Aorta (tissue), 5 donors: ENCODE results near the gene TSPEAR. TPM values are rescaled to one million over a fixed set of nuclear protein-coding genes. Genes with fewer than 3 reads are reported as not detected.
A peak's percentile ranks its signal among the peaks of the same experiment; 100 is the strongest.

Experiments
- ATAC-seq: fragments of 200-7000 bp; cut with Tn5 transposase; one replicate; pipeline ENCODE4 v1.9.1; 2022; ENCODE audit warnings: moderate library complexity; ENCODE audit not compliant: low FRiP score
- DNase-seq, 2 donors: peaks; one replicate each; pipeline ENCODE4 v3.0.0-alpha.2; 2020
- H3K27ac ChIP-seq, 2 donors: one replicate each; pipeline ENCODE4 v1.5.1; 2013; ENCODE audit warnings: low read length in 2 of 2, mild to moderate bottlenecking in 2 of 2, moderate library complexity in 2 of 2, control low read depth in 1 of 2, inconsistent platforms in 1 of 2, low read depth in 1 of 2
- H3K27me3 ChIP-seq, 2 donors: one replicate each; pipeline ENCODE4 v1.6.1; 2013; ENCODE audit warnings: control low read depth in 1 of 2, low read length in 1 of 2, mild to moderate bottlenecking in 1 of 2, moderate library complexity in 1 of 2; ENCODE audit not compliant: insufficient read depth in 2 of 2, control insufficient read depth in 1 of 2
- H3K36me3 ChIP-seq, 2 donors: one replicate each; pipeline ENCODE4 v1.6.1; 2013; ENCODE audit warnings: control low read depth in 1 of 2, low read length in 1 of 2, mild to moderate bottlenecking in 1 of 2; ENCODE audit not compliant: insufficient read depth in 2 of 2, control insufficient read depth in 1 of 2
- H3K4me1 ChIP-seq, 2 donors: one replicate each; pipeline ENCODE4 v1.6.1; 2013; ENCODE audit warnings: low read length in 2 of 2, control low read depth in 1 of 2, mild to moderate bottlenecking in 1 of 2, moderate library complexity in 1 of 2; ENCODE audit not compliant: insufficient read depth in 2 of 2, control insufficient read depth in 1 of 2
- H3K4me3 ChIP-seq, 2 donors: one replicate each; pipeline ENCODE4 v1.5.1; 2013; ENCODE audit warnings: low read length in 2 of 2, control low read depth in 1 of 2, mild to moderate bottlenecking in 1 of 2
- H3K9me3 ChIP-seq: one replicate; pipeline ENCODE4 v1.6.1; 2013; ENCODE audit warnings: mild to moderate bottlenecking, low read length; ENCODE audit not compliant: control insufficient read depth
- WGBS, 2 donors: extraction: QIAGEN DNeasy Blood & Tissue Kit; methylation state at CpG; one replicate each; pipeline ENCODE4 v1.1.7; 2013; 5-methylcytosine and 5-hydroxymethylcytosine counted together
- intact Hi-C, 2 donors: fragments of 100-400 bp; cut with DNase I; formaldehyde crosslinking; loops; one replicate each; pipeline versions ENCODE4 v1.14.2 to v1.15.0; 2022
- polyA plus RNA-seq, 2 donors: library from polyadenylated mRNA; stranded (reverse); fragments of 200-250 nt; gene quantifications; one replicate each; pipeline ENCODE4 v1.2.3, GENCODE V29; 2013
- total RNA-seq, 2 donors: library from RNA; stranded (reverse); fragmentation: NEBNext Ultra II Directional; extraction: Animal tissue kit (Norgen Biotek cat#: 25700); gene quantifications; one replicate each; pipeline ENCODE4 v1.2.1, GENCODE V29; 2021
- donor health status: healthy with polysubstance abuse.
- donor health status: Bipolar disorder and iron deficiency.
- donor health status: DM: no; HTN: no; CAD: no.
- donor health status: DM: no; HTN: no; CAD: no.
- donor health status: DM: yes; HTN: yes; CAD: no.

TSPEAR gene
- total and polyA plus RNA-seq, 4 donors = not detected

- intact Hi-C loops = no loop called here
- ATAC-seq (no peak), DNase-seq (peak in 1 of 2 donors; percentile 68)
- Histone ChIP-seq H3K27ac (no peak overlapping the region), H3K36me3 (no peaks in the 10 kb centered on the region), H3K4me1 (no peaks in the 10 kb centered on the region), H3K27me3 (no peaks in the 10 kb centered on the region), H3K4me3 (no peak overlapping the region), H3K9me3 (peaks cover 1% of the 10 kb centered on the region)
- 91 to 92% methylated on average over 19 of the region's 19 CpGs for WGBS, 2 donors
These were observed 42.0 kb upstream of the TSPEAR start for GRCh38 chr21:44753357-44753756.

GRCh38 chr21:44752671-44753235 lies 41.4 kb upstream of the TSPEAR start:
- H3K9me3 ChIP-seq = peaks cover 1% of the 10 kb centered on the region
- ATAC-seq (no peak), DNase-seq (peak in 1 of 2 donors; percentile 34)
- no peaks in the 10 kb centered on the region for H3K27me3 ChIP-seq
- H3K4me1 ChIP-seq = no peaks in the 10 kb centered on the region
- no peaks in the 10 kb centered on the region for H3K36me3 ChIP-seq
- 50 to 59% methylated on average over 11 of the region's 11 CpGs for WGBS, 2 donors
- no peak overlapping the region for H3K27ac ChIP-seq
- no peak overlapping the region for H3K4me3 ChIP-seq
- intact Hi-C loops = no loop called here

- ATAC-seq (no peak), DNase-seq (peak in 1 of 2 donors; percentile 69)
- Histone ChIP-seq H3K4me3 (no peak overlapping the region), H3K36me3 (no peaks in the 10 kb centered on the region), H3K9me3 (peaks cover 1% of the 10 kb centered on the region), H3K27me3 (no peaks in the 10 kb centered on the region), H3K27ac (no peak overlapping the region), H3K4me1 (no peaks in the 10 kb centered on the region)
- WGBS, 2 donors = 84% methylated on average over 34 of the region's 34 CpGs
- intact Hi-C loops = no loop called here
These were observed 40.6 kb upstream of the TSPEAR start for GRCh38 chr21:44751799-44752636.

GRCh38 chr21:44751186-44751798 lies 39.9 kb upstream of the TSPEAR start:
- WGBS, 2 donors = 78 to 84% methylated on average over 24 of the region's 24 CpGs
- no peaks in the 10 kb centered on the region for H3K27me3 ChIP-seq
- H3K4me3 ChIP-seq = no peak overlapping the region
- intact Hi-C loops = no loop called here
- H3K36me3 ChIP-seq = no peaks in the 10 kb centered on the region
- H3K9me3 ChIP-seq = peaks cover 1% of the 10 kb centered on the region
- no peak overlapping the region for H3K27ac ChIP-seq
- DNase-seq (peak in 1 of 2 donors; percentile 48), ATAC-seq (no peak)
- H3K4me1 ChIP-seq = no peaks in the 10 kb centered on the region

GRCh38 chr21:44750675-44751025 lies 39.3 kb upstream of the TSPEAR start:
- ATAC-seq = no peak
- DNase-seq = no peak
- H3K36me3 ChIP-seq = no peaks in the 10 kb centered on the region
- no peak overlapping the region for H3K27ac ChIP-seq
- no peaks in the 10 kb centered on the region for H3K9me3 ChIP-seq
- 77 to 84% methylated on average over 12 of the region's 12 CpGs for WGBS, 2 donors
- intact Hi-C loops = no loop called here
- no peaks in the 10 kb centered on the region for H3K4me1 ChIP-seq
- H3K4me3 ChIP-seq = no peak overlapping the region
- H3K27me3 ChIP-seq = no peaks in the 10 kb centered on the region

GRCh38 chr21:44749759-44750674 lies 38.6 kb upstream of the TSPEAR start:
- Histone ChIP-seq H3K9me3 (no peaks in the 10 kb centered on the region), H3K36me3 (no peaks in the 10 kb centered on the region), H3K27me3 (no peaks in the 10 kb centered on the region), H3K27ac (no peak overlapping the region), H3K4me1 (no peaks in the 10 kb centered on the region), H3K4me3 (no peak overlapping the region)
- ATAC-seq (no peak), DNase-seq (peak in 1 of 2 donors; percentile 70)
- intact Hi-C loops = no loop called here
- 91 to 92% methylated on average over 45 to 47 of the region's 47 CpGs for WGBS, 2 donors

- no peaks in the 10 kb centered on the region for H3K4me1 ChIP-seq
- ATAC-seq (no peak), DNase-seq (peak in 1 of 2 donors; percentile 71)
- no peak overlapping the region for H3K27ac ChIP-seq
- intact Hi-C loops = no loop called here
- H3K9me3 ChIP-seq = no peaks in the 10 kb centered on the region
- H3K27me3 ChIP-seq = no peaks in the 10 kb centered on the region
- 77 to 81% methylated on average over 26 of the region's 26 CpGs for WGBS, 2 donors
- no peak overlapping the region for H3K4me3 ChIP-seq
- H3K36me3 ChIP-seq = no peaks in the 10 kb centered on the region
These were observed 37.9 kb upstream of the TSPEAR start for GRCh38 chr21:44749116-44749758.

- intact Hi-C loops = no loop called here
- ATAC-seq (no peak), DNase-seq (peak in 1 of 2 donors; percentile 40)
- no peak overlapping the region for H3K4me3 ChIP-seq
- no peaks in the 10 kb centered on the region for H3K27me3 ChIP-seq
- no peaks in the 10 kb centered on the region for H3K9me3 ChIP-seq
- 67 to 72% methylated on average over 16 of the region's 16 CpGs for WGBS, 2 donors
- H3K4me1 ChIP-seq = no peaks in the 10 kb centered on the region
- no peak overlapping the region for H3K27ac ChIP-seq
- no peaks in the 10 kb centered on the region for H3K36me3 ChIP-seq
These were observed 37.2 kb upstream of the TSPEAR start for GRCh38 chr21:44748621-44749020.
